ENCODE data around the gene ACTR3C. TPM values are rescaled to one million over a fixed set of nuclear protein-coding genes. Genes with fewer than 3 reads are reported as not detected.

The ACTR3C gene
- total and polyA plus RNA-seq, 8 donors, result 9.0 to 26.5 (median 17.2) TPM

GRCh38 chr7:150361807-150362621 is 38.7 kb upstream of the ACTR3C start:
- intact Hi-C loops (cut with DNase I), result no loop called here
- H3K9me3 ChIP-seq, result no peaks in the 10 kb centered on the region
- ATAC-seq (no peak), DNase-seq (no peak), FAIRE-seq (no peak)
- no peak overlapping the region for H3K4me3 ChIP-seq
- TF ChIP-seq CTCF (IDR thresholded peaks at IDR 0.05), result no peak
- no peaks in the 10 kb centered on the region for H3K36me3 ChIP-seq
- peaks cover 0 to 2% (median 0%) of the 10 kb centered on the region in 3 donors for H3K4me1 ChIP-seq
- WGBS, 2 donors, result 86 to 91% methylated on average over 18 of the region's 18 CpGs
- no peaks in the 10 kb centered on the region for H3K27me3 ChIP-seq
- H3K27ac ChIP-seq, result no peak overlapping the region

- 80 to 81% methylated on average over 7 of the region's 7 CpGs for WGBS, 2 donors
- no peaks in the 10 kb centered on the region for H3K27me3 ChIP-seq
- DNase-seq, result no peak
These were observed 38.1 kb upstream of the ACTR3C start for GRCh38 chr7:150361402-150361801.

GRCh38 chr7:150360363-150361058 is 37.2 kb upstream of the ACTR3C start:
- Histone ChIP-seq H3K4me1 (peaks cover under 1 to 5% (median 3%) of the 10 kb centered on the region in 3 donors), H3K27me3 (no peaks in the 10 kb centered on the region), H3K27ac (no peak overlapping the region), H3K36me3 (no peaks in the 10 kb centered on the region), H3K9me3 (no peaks in the 10 kb centered on the region), H3K4me3 (no peak overlapping the region)
- no peak for ATAC-seq
- 70 to 72% methylated on average over 5 of the region's 5 CpGs for WGBS, 2 donors
- no peak for TF ChIP-seq CTCF (IDR thresholded peaks at IDR 0.05)
- no peak for FAIRE-seq
- intact Hi-C loops (cut with DNase I), result no loop called here
- no peak for DNase-seq

More at GRCh38 chr7:150361402-150361801, 38.1 kb upstream of the ACTR3C start:
- no peak overlapping the region for H3K27ac ChIP-seq
- no peaks in the 10 kb centered on the region for H3K4me1 ChIP-seq
- no peaks in the 10 kb centered on the region for H3K9me3 ChIP-seq
- H3K36me3 ChIP-seq, result no peaks in the 10 kb centered on the region
- TF ChIP-seq CTCF (IDR thresholded peaks at IDR 0.05), result no peak
- FAIRE-seq, result no peak
- no peak for ATAC-seq
- intact Hi-C loops (cut with DNase I), result no loop called here
- H3K4me3 ChIP-seq, result no peak overlapping the region

GRCh38 chr7:150359622-150360362 is 36.4 kb upstream of the ACTR3C start:
- no peak for FAIRE-seq
- H3K4me3 ChIP-seq, result no peak overlapping the region

More at GRCh38 chr7:150359622-150360362, 36.4 kb upstream of the ACTR3C start:
- peaks cover 5 to 10% (median 7%) of the 10 kb centered on the region in 3 donors for H3K4me1 ChIP-seq
- no peak for DNase-seq
- no peak overlapping the region for H3K27ac ChIP-seq
- no peaks in the 10 kb centered on the region for H3K36me3 ChIP-seq
- no peak for ATAC-seq
- no peak for TF ChIP-seq CTCF (IDR thresholded peaks at IDR 0.05)
- no peaks in the 10 kb centered on the region for H3K27me3 ChIP-seq
- 95 to 98% methylated on average over 2 of the region's 2 CpGs for WGBS, 2 donors
- no peaks in the 10 kb centered on the region for H3K9me3 ChIP-seq
- intact Hi-C loops (cut with DNase I), result no loop called here
